Activated CD4-positive, alpha-beta T cell treated with anti-CD3 and anti-CD28 coated beads, Interleukin-2, amount 10 ng/mL, durations not matched to agents 7 days and 5 days (primary cell): ENCODE results near the gene PNPLA5. TPM values are rescaled to one million over a fixed set of nuclear protein-coding genes. Genes with fewer than 3 reads are reported as not detected.

Source experiments
- CTCF ChIA-PET: fragments of 350-600 bp; sonication (Branson Sonifier 250); formaldehyde crosslinking; loops from one replicate; lab custom pipeline; 2021; ENCODE audit warnings: antibody characterized with exemption; lab: Charles Lee
- POLR2A ChIA-PET: fragments of 350-600 bp; sonication (Branson Sonifier 250); formaldehyde crosslinking; loops from one replicate; lab custom pipeline; 2021; ENCODE audit warnings: antibody characterized with exemption; lab: Charles Lee
- DNase-seq: peaks from one replicate; pipeline ENCODE4 v3.0.0-alpha.2; 2020
- H3K27ac Mint-ChIP-seq: one replicate; pipeline ENCODE4 v1.8.0; 2021; ENCODE audit warnings: mild to moderate bottlenecking, moderate library complexity, mixed read lengths
- H3K27me3 Mint-ChIP-seq: one replicate; pipeline ENCODE4 v1.8.0; 2021; ENCODE audit warnings: mixed read lengths
- H3K36me3 Mint-ChIP-seq: one replicate; pipeline ENCODE4 v1.8.0; 2021; ENCODE audit warnings: low read depth, mixed read lengths
- H3K4me1 Mint-ChIP-seq: one replicate; pipeline ENCODE4 v1.8.0; 2021; ENCODE audit warnings: mixed read lengths
- H3K4me3 Mint-ChIP-seq: one replicate; pipeline ENCODE4 v1.8.0; 2021; ENCODE audit warnings: mild to moderate bottlenecking, moderate library complexity, mixed read lengths
- H3K9me3 Mint-ChIP-seq: one replicate; pipeline ENCODE4 v1.8.0; 2021; ENCODE audit warnings: mixed read lengths
- total RNA-seq, 2 experiments: library from RNA; stranded (reverse); gene quantifications; one replicate each; pipeline ENCODE4 v1.2.3, GENCODE V29; 2021

Gene PNPLA5
- total RNA-seq, 2 experiments from 2014 or later: not detected

- CTCF ChIA-PET: interaction anchor here (1.4 to 1.6 kb wide), 2 partner anchors 15 to 17 kb away, joined by 3 to 6 read pairs; no protein-coding TSS in a partner anchor
- DNase-seq: peak; percentile 47
- Mint-ChIP-seq H3K4me1 (no peaks in the 10 kb centered on the region), H3K9me3 (no peaks in the 10 kb centered on the region), H3K36me3 (no peaks in the 10 kb centered on the region), H3K27me3 (peaks cover 15% of the 10 kb centered on the region), H3K27ac (no peak overlapping the region), H3K4me3 (no peak overlapping the region)
- POLR2A ChIA-PET: no interaction called here
Observed at GRCh38 chr22:43867839-43868635, 23.8 kb downstream of the PNPLA5 start.

- CTCF ChIA-PET: interaction anchor here (1.5 kb wide), 1 partner anchor 26 kb away, joined by 3 read pairs; no protein-coding TSS in a partner anchor
- no peaks in the 10 kb centered on the region for H3K9me3 Mint-ChIP-seq
- H3K4me1 Mint-ChIP-seq: peaks cover 4% of the 10 kb centered on the region
- no peak for DNase-seq
- no peaks in the 10 kb centered on the region for H3K36me3 Mint-ChIP-seq
- peaks cover 36% of the 10 kb centered on the region for H3K27me3 Mint-ChIP-seq
- H3K27ac Mint-ChIP-seq: no peak overlapping the region
- no peak overlapping the region for H3K4me3 Mint-ChIP-seq
- POLR2A ChIA-PET: no interaction called here
Observed at GRCh38 chr22:43862882-43863202, 29.0 kb downstream of the PNPLA5 start.

GRCh38 chr22:43862074-43862881 is 29.5 kb downstream of the PNPLA5 start, which contains the start of gene SULT4A1:
TSS of gene SULT4A1 (minus strand) at chr22:43862513. CDS start at chr22:43862382, 131 bp downstream.
- peak within 1 kb of the TSS; percentile 25 for H3K27ac Mint-ChIP-seq
- H3K4me1 Mint-ChIP-seq: peaks cover 4% of the 10 kb centered on the region
- ChIA-PET CTCF (interaction anchor here (1.5 kb wide), 1 partner anchor 27 kb away, joined by 3 read pairs; no protein-coding TSS in a partner anchor), POLR2A (no interaction called here)
- H3K9me3 Mint-ChIP-seq: no peaks in the 10 kb centered on the region
- H3K36me3 Mint-ChIP-seq: no peaks in the 10 kb centered on the region
- H3K27me3 Mint-ChIP-seq: peaks cover 38% of the 10 kb centered on the region
- no peak within 1 kb of the TSS for H3K4me3 Mint-ChIP-seq
- DNase-seq: no peak

- peaks cover 43% of the 10 kb centered on the region for H3K27me3 Mint-ChIP-seq
- no peak overlapping the region for H3K4me3 Mint-ChIP-seq
- H3K4me1 Mint-ChIP-seq: peaks cover 4% of the 10 kb centered on the region
- POLR2A ChIA-PET: no interaction called here
- H3K9me3 Mint-ChIP-seq: peaks cover 4% of the 10 kb centered on the region
- H3K36me3 Mint-ChIP-seq: no peaks in the 10 kb centered on the region
- H3K27ac Mint-ChIP-seq: peak overlapping the region; percentile 25
- CTCF ChIA-PET: no interaction called here
- DNase-seq: no peak
Observed at GRCh38 chr22:43861529-43861928, 30.3 kb downstream of the PNPLA5 start.

GRCh38 chr22:43860831-43861230 is 31.0 kb downstream of the PNPLA5 start:
- Mint-ChIP-seq H3K36me3 (no peaks in the 10 kb centered on the region), H3K4me3 (no peak overlapping the region), H3K4me1 (peaks cover 4% of the 10 kb centered on the region), H3K27me3 (peaks cover 43% of the 10 kb centered on the region), H3K27ac (no peak overlapping the region), H3K9me3 (peaks cover 4% of the 10 kb centered on the region)
- ChIA-PET POLR2A (no interaction called here), CTCF (no interaction called here)
- DNase-seq: no peak

- peaks cover 43% of the 10 kb centered on the region for H3K27me3 Mint-ChIP-seq
- POLR2A ChIA-PET: no interaction called here
- H3K4me3 Mint-ChIP-seq: no peak overlapping the region
- no peak for DNase-seq
- H3K4me1 Mint-ChIP-seq: peaks cover 4% of the 10 kb centered on the region
- H3K9me3 Mint-ChIP-seq: peaks cover 4% of the 10 kb centered on the region
- CTCF ChIA-PET: no interaction called here
- no peaks in the 10 kb centered on the region for H3K36me3 Mint-ChIP-seq
- H3K27ac Mint-ChIP-seq: no peak overlapping the region
Observed at GRCh38 chr22:43860126-43860525, 31.7 kb downstream of the PNPLA5 start.

- ChIA-PET POLR2A (no interaction called here), CTCF (no interaction called here)
- Mint-ChIP-seq H3K9me3 (peaks cover 4% of the 10 kb centered on the region), H3K27ac (no peak overlapping the region), H3K27me3 (peaks cover 39% of the 10 kb centered on the region), H3K36me3 (no peaks in the 10 kb centered on the region), H3K4me3 (no peak overlapping the region), H3K4me1 (peaks cover 4% of the 10 kb centered on the region)
- DNase-seq: no peak
Observed at GRCh38 chr22:43859621-43860020, 32.2 kb downstream of the PNPLA5 start.

- Mint-ChIP-seq H3K9me3 (peaks cover 4% of the 10 kb centered on the region), H3K4me3 (no peak overlapping the region), H3K36me3 (no peaks in the 10 kb centered on the region), H3K4me1 (peaks cover 4% of the 10 kb centered on the region), H3K27me3 (peaks cover 38% of the 10 kb centered on the region), H3K27ac (no peak overlapping the region)
- no peak for DNase-seq
- ChIA-PET POLR2A (no interaction called here), CTCF (no interaction called here)
Observed at GRCh38 chr22:43859176-43859575, 32.6 kb downstream of the PNPLA5 start.

- no peak for DNase-seq
- CTCF ChIA-PET: no interaction called here
- Mint-ChIP-seq H3K4me1 (peaks cover 4% of the 10 kb centered on the region), H3K27me3 (peaks cover 30% of the 10 kb centered on the region), H3K9me3 (peaks cover 4% of the 10 kb centered on the region), H3K36me3 (no peaks in the 10 kb centered on the region), H3K4me3 (no peak overlapping the region), H3K27ac (no peak overlapping the region)
- POLR2A ChIA-PET: no interaction called here
Observed at GRCh38 chr22:43858156-43858895, 33.5 kb downstream of the PNPLA5 start.

GRCh38 chr22:43857367-43857766 is 34.4 kb downstream of the PNPLA5 start:
- H3K27ac Mint-ChIP-seq: no peak overlapping the region
- CTCF ChIA-PET: no interaction called here
- H3K36me3 Mint-ChIP-seq: no peaks in the 10 kb centered on the region
- H3K4me1 Mint-ChIP-seq: no peaks in the 10 kb centered on the region
- peaks cover 4% of the 10 kb centered on the region for H3K9me3 Mint-ChIP-seq
- H3K27me3 Mint-ChIP-seq: peaks cover 25% of the 10 kb centered on the region
- DNase-seq: no peak
- POLR2A ChIA-PET: no interaction called here
- H3K4me3 Mint-ChIP-seq: no peak overlapping the region

- no peak overlapping the region for H3K4me3 Mint-ChIP-seq
- peaks cover 4% of the 10 kb centered on the region for H3K9me3 Mint-ChIP-seq
- DNase-seq: no peak
- H3K27ac Mint-ChIP-seq: no peak overlapping the region
- POLR2A ChIA-PET: no interaction called here
- no peaks in the 10 kb centered on the region for H3K4me1 Mint-ChIP-seq
- H3K27me3 Mint-ChIP-seq: peaks cover 14% of the 10 kb centered on the region
- CTCF ChIA-PET: no interaction called here
- no peaks in the 10 kb centered on the region for H3K36me3 Mint-ChIP-seq
Observed at GRCh38 chr22:43855431-43855830, 36.4 kb downstream of the PNPLA5 start.

- Mint-ChIP-seq H3K9me3 (peaks cover 4% of the 10 kb centered on the region), H3K27me3 (peaks cover 14% of the 10 kb centered on the region), H3K4me3 (no peak overlapping the region), H3K36me3 (no peaks in the 10 kb centered on the region), H3K4me1 (no peaks in the 10 kb centered on the region), H3K27ac (no peak overlapping the region)
- ChIA-PET CTCF (no interaction called here), POLR2A (no interaction called here)
- no peak for DNase-seq
Observed at GRCh38 chr22:43854786-43855271, 37.0 kb downstream of the PNPLA5 start.
